SU-DHL-6 (cell line): ENCODE results near the gene KRT6B.

Experiments used
- EZH2phosphoT487 ChIP-seq: fragments of 200-600 bp; sonication (generic), shearing (Covaris generic); conservative IDR thresholded peaks from 2 replicates; pipeline ENCODE4 v1.6.1; 2018; ENCODE audit warnings: mild to moderate bottlenecking, antibody characterized with exemption, low read length, moderate library complexity, mixed read lengths
- TF ChIP-seq, protein P1 (sequence below): fragments of 200-600 bp; sonication (generic); IDR thresholded peaks from one replicate; pipeline ENCODE4 v1.5.1; 2017; ENCODE audit warnings: antibody characterized with exemption, mild to moderate bottlenecking, low read length, moderate library complexity; ENCODE audit not compliant: insufficient read depth, poor library complexity, severe bottlenecking

- TF ChIP-seq, protein P1, sequence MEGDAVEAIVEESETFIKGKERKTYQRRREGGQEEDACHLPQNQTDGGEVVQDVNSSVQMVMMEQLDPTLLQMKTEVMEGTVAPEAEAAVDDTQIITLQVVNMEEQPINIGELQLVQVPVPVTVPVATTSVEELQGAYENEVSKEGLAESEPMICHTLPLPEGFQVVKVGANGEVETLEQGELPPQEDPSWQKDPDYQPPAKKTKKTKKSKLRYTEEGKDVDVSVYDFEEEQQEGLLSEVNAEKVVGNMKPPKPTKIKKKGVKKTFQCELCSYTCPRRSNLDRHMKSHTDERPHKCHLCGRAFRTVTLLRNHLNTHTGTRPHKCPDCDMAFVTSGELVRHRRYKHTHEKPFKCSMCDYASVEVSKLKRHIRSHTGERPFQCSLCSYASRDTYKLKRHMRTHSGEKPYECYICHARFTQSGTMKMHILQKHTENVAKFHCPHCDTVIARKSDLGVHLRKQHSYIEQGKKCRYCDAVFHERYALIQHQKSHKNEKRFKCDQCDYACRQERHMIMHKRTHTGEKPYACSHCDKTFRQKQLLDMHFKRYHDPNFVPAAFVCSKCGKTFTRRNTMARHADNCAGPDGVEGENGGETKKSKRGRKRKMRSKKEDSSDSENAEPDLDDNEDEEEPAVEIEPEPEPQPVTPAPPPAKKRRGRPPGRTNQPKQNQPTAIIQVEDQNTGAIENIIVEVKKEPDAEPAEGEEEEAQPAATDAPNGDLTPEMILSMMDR = no peak
- no peak for TF ChIP-seq EZH2phosphoT487
These were observed 52.2 kb downstream of the KRT6B start for GRCh38 chr12:52399756-52400155.
